Measurements from ENCODE around the gene COL13A1. TPM values are rescaled to one million over a fixed set of nuclear protein-coding genes. Genes with fewer than 3 reads are reported as not detected.

Gene COL13A1
- total RNA-seq, 1 experiment from 2014 or later: 3.6 TPM

- H3K79me1 ChIP-seq (ENCODE audit: insufficient read depth, low read depth, low read length, poor library complexity, severe bottlenecking): no peaks in the 10 kb centered on the region
- no peak overlapping the region for H4K91ac ChIP-seq (ENCODE audit: insufficient read length, low read depth, low read length)
- no peak overlapping the region for H3T11ph ChIP-seq (ENCODE audit: low read length)
- WGBS (ENCODE audit: extremely low coverage, insufficient read length, low lambda C conversion rate): no CpG with 5 or more reads among the region's 8 CpGs
- H2BK20ac ChIP-seq (ENCODE audit: low read depth, low read length, poor library complexity, severe bottlenecking): no peak overlapping the region
- no peak overlapping the region for H3K14ac ChIP-seq (ENCODE audit: insufficient read depth, low read length)
- TF ChIP-seq, protein P1, sequence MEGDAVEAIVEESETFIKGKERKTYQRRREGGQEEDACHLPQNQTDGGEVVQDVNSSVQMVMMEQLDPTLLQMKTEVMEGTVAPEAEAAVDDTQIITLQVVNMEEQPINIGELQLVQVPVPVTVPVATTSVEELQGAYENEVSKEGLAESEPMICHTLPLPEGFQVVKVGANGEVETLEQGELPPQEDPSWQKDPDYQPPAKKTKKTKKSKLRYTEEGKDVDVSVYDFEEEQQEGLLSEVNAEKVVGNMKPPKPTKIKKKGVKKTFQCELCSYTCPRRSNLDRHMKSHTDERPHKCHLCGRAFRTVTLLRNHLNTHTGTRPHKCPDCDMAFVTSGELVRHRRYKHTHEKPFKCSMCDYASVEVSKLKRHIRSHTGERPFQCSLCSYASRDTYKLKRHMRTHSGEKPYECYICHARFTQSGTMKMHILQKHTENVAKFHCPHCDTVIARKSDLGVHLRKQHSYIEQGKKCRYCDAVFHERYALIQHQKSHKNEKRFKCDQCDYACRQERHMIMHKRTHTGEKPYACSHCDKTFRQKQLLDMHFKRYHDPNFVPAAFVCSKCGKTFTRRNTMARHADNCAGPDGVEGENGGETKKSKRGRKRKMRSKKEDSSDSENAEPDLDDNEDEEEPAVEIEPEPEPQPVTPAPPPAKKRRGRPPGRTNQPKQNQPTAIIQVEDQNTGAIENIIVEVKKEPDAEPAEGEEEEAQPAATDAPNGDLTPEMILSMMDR (conservative IDR thresholded peaks at IDR 0.05): no peak
- no peak overlapping the region for H4K8ac ChIP-seq (replicated peaks; ENCODE audit: insufficient read length, low read depth, low read length)
- no peak overlapping the region for H2AFZ ChIP-seq (ENCODE audit: low read length)
- H3K18ac ChIP-seq (ENCODE audit: insufficient read length, low read depth, low read length): no peak overlapping the region
- Mint-ChIP-seq H3K27me3 (ENCODE audit: low read depth) (peaks cover 11% of the 10 kb centered on the region), H3K9me3 (no peaks in the 10 kb centered on the region), H3K4me1 (peaks cover 52 to 69% of the 10 kb centered on the region in 2 experiments), H3K27ac (no peak overlapping the region), H3K36me3 (ENCODE audit: insufficient read depth in 1 of 3, low read depth in 3 of 3) (no peaks in the 10 kb centered on the region), H3K4me3 (no peak overlapping the region)
- no peak overlapping the region for H3K23ac ChIP-seq (ENCODE audit: insufficient read length, low read depth, low read length)
- peaks cover 22% of the 10 kb centered on the region for H3K4me1 ChIP-seq (ENCODE audit: insufficient read depth, low read length)
- H2BK5ac ChIP-seq (ENCODE audit: insufficient read length, low read length): no peak overlapping the region
- H4K20me1 ChIP-seq (ENCODE audit: control insufficient read depth, insufficient read depth, insufficient read length): no peaks in the 10 kb centered on the region
- no peak overlapping the region for H3K4ac ChIP-seq (ENCODE audit: low read depth, low read length)
- no peaks in the 10 kb centered on the region for H3K79me2 ChIP-seq (ENCODE audit: insufficient read depth, low read length)
- no peak overlapping the region for H3K9ac ChIP-seq (ENCODE audit: extremely low read depth, insufficient read length, low read length)
- H3K9me3 ChIP-seq (ENCODE audit: control insufficient read depth, low read depth, low read length): no peaks in the 10 kb centered on the region
- no peak overlapping the region for H2AK5ac ChIP-seq (ENCODE audit: insufficient read length, low read length)
- H3K23me2 ChIP-seq (ENCODE audit: insufficient read length, low read depth, low read length, poor library complexity, severe bottlenecking): no peaks in the 10 kb centered on the region
- no peak overlapping the region for H3K56ac ChIP-seq (ENCODE audit: insufficient read length, low read depth, low read length)
- no peak overlapping the region for H2BK120ac ChIP-seq (ENCODE audit: low read depth, low read length, poor library complexity, severe bottlenecking)
- H3K4me2 ChIP-seq (ENCODE audit: insufficient read depth, insufficient read length, low read length): no peak overlapping the region
- no peak overlapping the region for H4K5ac ChIP-seq (ENCODE audit: insufficient read length, low read depth, low read length)
- no peak overlapping the region for H3K27ac ChIP-seq (ENCODE audit: insufficient read length, low read depth, low read length)
- H2BK15ac ChIP-seq (ENCODE audit: low read depth, low read length): no peak overlapping the region
- no peak for DNase-seq
- H3K27me3 ChIP-seq (ENCODE audit: insufficient read depth, low read length): no peaks in the 10 kb centered on the region
- no peak overlapping the region for H2BK12ac ChIP-seq (ENCODE audit: insufficient read length, low read depth, low read length)
Observed at GRCh38 chr10:69842020-69842419, 40.3 kb downstream of the COL13A1 start.

Data from H9 (cell line).